Endodermal cell (in vitro differentiated cells): ENCODE measurements around the gene MUC15. TPM values are rescaled to one million over a fixed set of nuclear protein-coding genes. Genes with fewer than 3 reads are reported as not detected.

Source experiments
- DNase-seq: peaks from one replicate; pipeline ENCODE4 v3.0.0-alpha.2; 2017
- H3K27ac ChIP-seq: 2 replicates; pipeline ENCODE4 v1.5.1; 2013; ENCODE audit warnings: mild to moderate bottlenecking, low read depth, low read length, moderate library complexity
- H3K27me3 ChIP-seq: 2 replicates; pipeline ENCODE4 v1.6.1; 2013; ENCODE audit warnings: mild to moderate bottlenecking, low read length, moderate library complexity; ENCODE audit not compliant: insufficient read depth, control insufficient read depth, poor library complexity, severe bottlenecking
- H3K36me3 ChIP-seq: 2 replicates; pipeline ENCODE4 v1.7.0; 2013; ENCODE audit warnings: mild to moderate bottlenecking, low read length, moderate library complexity; ENCODE audit not compliant: control insufficient read depth, insufficient read depth
- H3K4me1 ChIP-seq: one replicate; pipeline ENCODE4 v1.7.0; 2013; ENCODE audit warnings: low read length; ENCODE audit not compliant: control insufficient read depth, insufficient read depth
- H3K4me3 ChIP-seq: 2 replicates; pipeline ENCODE4 v1.5.1; 2013; ENCODE audit warnings: mild to moderate bottlenecking, low read length, moderate library complexity
- H3K9ac ChIP-seq: 2 replicates; pipeline ENCODE4 v1.6.1; 2013; ENCODE audit warnings: mild to moderate bottlenecking, low read length, moderate library complexity; ENCODE audit not compliant: poor library complexity, severe bottlenecking; ENCODE audit errors: extremely low read depth
- H3K9me3 ChIP-seq: 2 replicates; pipeline ENCODE4 v1.6.1; 2013; ENCODE audit warnings: mild to moderate bottlenecking, low read length, moderate library complexity; ENCODE audit not compliant: control insufficient read depth
- H3K27ac Mint-ChIP-seq: 2 replicates; pipeline ENCODE4 v1.8.0; 2020; ENCODE audit warnings: mixed read lengths
- H3K27me3 Mint-ChIP-seq: 2 replicates; pipeline ENCODE4 v1.8.0; 2021; ENCODE audit warnings: mild to moderate bottlenecking, mixed read lengths; ENCODE audit not compliant: insufficient read depth
- H3K36me3 Mint-ChIP-seq: 2 replicates; pipeline ENCODE4 v1.8.0; 2020; ENCODE audit warnings: low read depth, mixed read lengths
- H3K4me1 Mint-ChIP-seq: 2 replicates; pipeline ENCODE4 v1.8.0; 2020; ENCODE audit warnings: mixed read lengths
- H3K4me3 Mint-ChIP-seq: 2 replicates; pipeline ENCODE4 v1.8.0; 2020; ENCODE audit warnings: mild to moderate bottlenecking, moderate library complexity, mixed read lengths
- H3K9me3 Mint-ChIP-seq: 2 replicates; pipeline ENCODE4 v1.8.0; 2020; ENCODE audit warnings: mild to moderate bottlenecking, mixed read lengths
- WGBS, 2 experiments: methylation state at CpG; one replicate each; pipeline versions ENCODE4 v1.1.5 to v1.1.7; 2013; ENCODE audit warnings: missing lambda C conversion rate in 2 of 2, mixed read lengths in 1 of 2; ENCODE audit not compliant: insufficient coverage in 1 of 2, insufficient read length in 1 of 2; 5-methylcytosine and 5-hydroxymethylcytosine counted together
- total RNA-seq, 2 donors: library from RNA; stranded (reverse); fragmentation: NEBNext Ultra II Directional in 1 of 2; extraction: Animal tissue kit (Norgen Biotek cat#: 25700) in 1 of 2; gene quantifications; 2 replicates in 1 of 2; 3 replicates in 1 of 2; pipeline ENCODE4 v1.2.1, GENCODE V29; 2021
- TF ChIP-seq, protein P1 (sequence below): fragments of 200-600 bp; sonication (generic); conservative IDR thresholded peaks from 2 replicates; pipeline ENCODE4 v1.5.0; 2021; ENCODE audit warnings: antibody characterized with exemption, mild to moderate bottlenecking

MUC15 gene
- total RNA-seq, 2 donors from 2014 or later = not detected

DNA sequence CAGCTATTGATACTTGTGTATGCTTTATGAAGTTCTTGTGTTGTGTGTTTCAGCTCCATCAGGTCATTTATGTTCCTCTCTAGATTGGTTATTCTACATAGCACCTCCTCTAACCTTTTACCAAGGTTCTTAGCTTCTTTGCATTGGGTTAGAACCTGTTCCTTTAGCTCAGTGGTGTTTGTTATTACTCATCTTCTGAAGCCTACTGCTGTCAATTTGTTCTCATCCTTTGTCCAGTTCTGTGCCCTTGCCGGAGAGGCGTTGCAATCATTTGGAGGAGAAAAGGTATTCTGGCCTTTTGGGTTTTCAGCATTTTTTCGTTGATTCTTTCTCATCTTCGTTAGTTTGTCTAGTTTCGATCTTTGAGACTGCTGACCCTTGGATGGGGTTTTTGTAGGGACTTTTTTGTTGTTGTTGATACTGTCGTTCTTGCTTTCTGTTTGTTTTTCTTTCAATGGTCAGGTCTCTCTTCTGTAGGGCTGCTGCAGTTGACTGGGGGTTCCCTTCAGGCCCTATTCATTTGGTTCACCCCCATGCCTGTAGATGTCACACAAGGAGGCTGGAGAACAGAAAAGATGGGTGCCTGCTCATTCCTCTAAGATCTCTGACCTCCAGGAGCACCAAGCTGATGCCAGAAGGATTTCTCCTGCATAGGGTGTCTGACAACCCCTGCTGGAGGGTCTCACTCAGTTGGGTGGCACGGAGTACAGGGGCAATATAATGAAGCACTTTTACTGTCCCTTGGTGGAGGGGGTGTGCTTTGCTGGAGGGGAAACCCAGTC lies 35.9 kb upstream of the MUC15 start:
- WGBS, 2 experiments = 89 to 100% methylated on average over 2 to 7 of the region's 7 CpGs
- Histone ChIP-seq H3K4me1 (no peaks in the 10 kb centered on the region), H3K9me3 (peaks cover 6% of the 10 kb centered on the region), H3K9ac (no peak overlapping the region), H3K27me3 (no peaks in the 10 kb centered on the region), H3K36me3 (no peaks in the 10 kb centered on the region), H3K27ac (no peak overlapping the region), H3K4me3 (no peak overlapping the region)
- H3K4me3 Mint-ChIP-seq = no peak overlapping the region
- H3K9me3 Mint-ChIP-seq = peaks cover 9% of the 10 kb centered on the region
- no peaks in the 10 kb centered on the region for H3K36me3 Mint-ChIP-seq
- H3K4me1 Mint-ChIP-seq = peaks cover 2% of the 10 kb centered on the region
- TF ChIP-seq, protein P1, sequence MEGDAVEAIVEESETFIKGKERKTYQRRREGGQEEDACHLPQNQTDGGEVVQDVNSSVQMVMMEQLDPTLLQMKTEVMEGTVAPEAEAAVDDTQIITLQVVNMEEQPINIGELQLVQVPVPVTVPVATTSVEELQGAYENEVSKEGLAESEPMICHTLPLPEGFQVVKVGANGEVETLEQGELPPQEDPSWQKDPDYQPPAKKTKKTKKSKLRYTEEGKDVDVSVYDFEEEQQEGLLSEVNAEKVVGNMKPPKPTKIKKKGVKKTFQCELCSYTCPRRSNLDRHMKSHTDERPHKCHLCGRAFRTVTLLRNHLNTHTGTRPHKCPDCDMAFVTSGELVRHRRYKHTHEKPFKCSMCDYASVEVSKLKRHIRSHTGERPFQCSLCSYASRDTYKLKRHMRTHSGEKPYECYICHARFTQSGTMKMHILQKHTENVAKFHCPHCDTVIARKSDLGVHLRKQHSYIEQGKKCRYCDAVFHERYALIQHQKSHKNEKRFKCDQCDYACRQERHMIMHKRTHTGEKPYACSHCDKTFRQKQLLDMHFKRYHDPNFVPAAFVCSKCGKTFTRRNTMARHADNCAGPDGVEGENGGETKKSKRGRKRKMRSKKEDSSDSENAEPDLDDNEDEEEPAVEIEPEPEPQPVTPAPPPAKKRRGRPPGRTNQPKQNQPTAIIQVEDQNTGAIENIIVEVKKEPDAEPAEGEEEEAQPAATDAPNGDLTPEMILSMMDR = no peak
- DNase-seq = no peak
- H3K27me3 Mint-ChIP-seq = peaks cover 2% of the 10 kb centered on the region
- H3K27ac Mint-ChIP-seq = no peak overlapping the region

DNA sequence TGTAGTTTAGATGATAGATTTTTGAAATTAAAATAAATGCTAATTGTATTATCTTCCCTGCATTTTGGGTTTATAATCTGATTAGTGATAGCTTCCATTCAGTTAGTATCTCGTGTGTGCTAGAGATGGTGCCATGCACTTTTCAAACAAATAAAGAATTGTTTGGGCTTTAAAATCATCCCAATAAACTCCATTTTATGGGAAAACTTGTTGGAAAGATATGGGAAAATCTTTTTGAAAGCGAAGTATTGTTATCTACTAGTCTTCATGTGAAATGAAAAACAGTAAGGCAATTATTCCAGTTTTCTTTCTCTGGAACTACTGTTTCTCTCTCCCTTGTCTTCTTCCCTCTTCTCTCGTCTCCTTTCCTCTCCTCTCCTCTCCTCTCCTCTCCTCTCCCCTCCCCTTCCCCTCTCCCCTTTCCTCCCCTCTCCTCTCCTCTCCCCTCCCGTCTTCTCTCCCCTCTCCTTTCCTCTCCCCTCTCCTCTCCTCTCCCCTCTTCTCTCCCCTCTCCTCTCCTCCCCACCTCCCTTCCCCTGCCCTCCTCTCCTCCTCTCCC lies 27.9 kb upstream of the MUC15 start:
- H3K27ac ChIP-seq = no peak overlapping the region
- no peaks in the 10 kb centered on the region for H3K36me3 ChIP-seq
- WGBS, 2 experiments = 94% methylated on average over 2 of the region's 4 CpGs; no CpG with 5 or more reads in 1 of the 2 experiments
- Mint-ChIP-seq H3K4me1 (peaks cover 11% of the 10 kb centered on the region), H3K27me3 (no peaks in the 10 kb centered on the region), H3K27ac (no peak overlapping the region), H3K4me3 (no peak overlapping the region), H3K36me3 (no peaks in the 10 kb centered on the region), H3K9me3 (peaks cover 9% of the 10 kb centered on the region)
- H3K9ac ChIP-seq = no peak overlapping the region
- no peak overlapping the region for H3K4me3 ChIP-seq
- no peak for DNase-seq
- no peaks in the 10 kb centered on the region for H3K9me3 ChIP-seq
- TF ChIP-seq, protein P1 = no peak
- H3K4me1 ChIP-seq = no peaks in the 10 kb centered on the region
- H3K27me3 ChIP-seq = no peaks in the 10 kb centered on the region

DNA sequence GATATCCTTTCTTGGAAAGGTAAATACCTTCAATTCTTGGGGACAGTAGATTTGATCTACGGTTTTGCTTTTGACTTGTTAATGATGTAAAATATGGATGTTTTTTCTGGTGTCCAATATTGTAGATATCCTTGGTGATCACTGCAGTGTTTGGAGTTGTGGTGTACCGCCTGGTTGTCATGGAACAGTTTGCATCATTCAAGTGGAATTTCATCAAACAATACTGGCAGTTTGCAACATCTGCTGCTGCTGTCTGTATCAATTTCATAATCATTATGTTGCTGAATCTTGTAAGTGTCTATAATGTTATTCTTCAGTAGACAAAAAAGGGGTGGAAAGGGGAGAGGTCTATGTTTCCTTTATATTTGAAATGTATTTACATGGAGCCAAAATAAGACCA lies 27.4 kb upstream of the MUC15 start:
- H3K36me3 ChIP-seq = no peaks in the 10 kb centered on the region
- peaks cover 11% of the 10 kb centered on the region for H3K4me1 Mint-ChIP-seq
- H3K4me3 Mint-ChIP-seq = no peak overlapping the region
- H3K27me3 ChIP-seq = no peaks in the 10 kb centered on the region
- H3K9ac ChIP-seq = no peak overlapping the region
- H3K27ac Mint-ChIP-seq = no peak overlapping the region
- no peak overlapping the region for H3K27ac ChIP-seq
- TF ChIP-seq, protein P1 = no peak
- H3K27me3 Mint-ChIP-seq = no peaks in the 10 kb centered on the region
- H3K36me3 Mint-ChIP-seq = no peaks in the 10 kb centered on the region
- H3K4me3 ChIP-seq = no peak overlapping the region
- WGBS, 2 experiments = 96 to 100% methylated on average over 1 to 2 of the region's 2 CpGs
- H3K4me1 ChIP-seq = no peaks in the 10 kb centered on the region
- no peak for DNase-seq
- H3K9me3 Mint-ChIP-seq = peaks cover 5% of the 10 kb centered on the region
- no peaks in the 10 kb centered on the region for H3K9me3 ChIP-seq
